Lung (tissue), 12 donors: ENCODE results near the gene PRKCH. TPM values are rescaled to one million over a fixed set of nuclear protein-coding genes. Genes with fewer than 3 reads are reported as not detected.

ENCODE experiments used
- ATAC-seq: fragments of 200-7000 bp; cut with Tn5 transposase; one replicate; pipeline ENCODE4 v1.9.1; 2020; ENCODE audit warnings: moderate number of reproducible peaks; ENCODE audit not compliant: insufficient read depth, low FRiP score
- DNase-seq, 3 donors: peaks; one replicate each; pipeline ENCODE4 v3.0.0-alpha.2; 2013 to 2017
- H3K27ac ChIP-seq, 2 donors: one replicate each; pipeline ENCODE4 v1.5.1; 2013; ENCODE audit warnings: mild to moderate bottlenecking in 2 of 2, moderate library complexity in 2 of 2, control low read depth in 1 of 2, inconsistent platforms in 1 of 2, low read depth in 1 of 2, low read length in 1 of 2
- H3K27me3 ChIP-seq, 3 donors: one replicate each; pipeline ENCODE4 v1.5.1; 2013; ENCODE audit warnings: low read length in 2 of 3; ENCODE audit not compliant: control insufficient read depth in 3 of 3, insufficient read depth in 3 of 3
- H3K36me3 ChIP-seq, 4 donors: one replicate each; pipeline ENCODE4 v1.5.1; 2013; ENCODE audit warnings: low read length in 4 of 4, mild to moderate bottlenecking in 1 of 4, moderate library complexity in 1 of 4; ENCODE audit not compliant: control insufficient read depth in 4 of 4, insufficient read depth in 4 of 4
- H3K4me1 ChIP-seq, 5 donors: one replicate each; pipeline ENCODE4 v1.5.1; 2013; ENCODE audit warnings: low read length in 5 of 5, mild to moderate bottlenecking in 2 of 5, moderate library complexity in 1 of 5; ENCODE audit not compliant: control insufficient read depth in 5 of 5, insufficient read depth in 5 of 5
- H3K4me3 ChIP-seq: one replicate; pipeline ENCODE4 v1.5.1; 2013; ENCODE audit warnings: mild to moderate bottlenecking, control low read depth, moderate library complexity
- H3K9ac ChIP-seq, 2 donors: one replicate each; pipeline ENCODE4 v1.5.1; 2013; ENCODE audit warnings: low read length in 2 of 2, control low read depth in 1 of 2; ENCODE audit not compliant: insufficient read depth in 1 of 2
- H3K9me3 ChIP-seq, 4 donors: one replicate each; pipeline ENCODE4 v1.5.1; 2013; ENCODE audit warnings: low read length in 3 of 4, mild to moderate bottlenecking in 1 of 4, moderate library complexity in 1 of 4; ENCODE audit not compliant: control insufficient read depth in 4 of 4, insufficient read depth in 3 of 4
- WGBS, 2 donors: extraction: QIAGEN DNeasy Blood & Tissue Kit; methylation state at CpG; one replicate each; pipeline ENCODE4 v1.1.7; 2013; 5-methylcytosine and 5-hydroxymethylcytosine counted together
- polyA plus RNA-seq, 2 donors: library from polyadenylated mRNA; stranded (reverse); fragments of 200-250 nt; gene quantifications; one replicate each; pipeline ENCODE4 v1.2.1, GENCODE V29; 2013
- total RNA-seq, 2 donors: library from RNA; depleted of rRNA in 1 of 2; stranded (reverse); fragments of >200 nt in 1 of 2; gene quantifications; one replicate each; pipeline ENCODE4 v1.2.1, GENCODE V29; 2014 to 2021
- TF ChIP-seq, protein P1 (sequence below): IDR thresholded peaks from 2 replicates; pipeline ENCODE4 v1.5.1; 2012; ENCODE audit warnings: mild to moderate bottlenecking; ENCODE audit errors: control extremely low read depth, extremely low read depth
- donor health status: control.
- donor health status: control.
- donor health status: Bipolar disorder and iron deficiency.
- donor health status: healthy.
- donor health status: DM: yes; HTN: yes; CAD: no.

The PRKCH gene
- total and polyA plus RNA-seq, 4 donors, result 12.9 to 126 (median 51.4) TPM

DNA sequence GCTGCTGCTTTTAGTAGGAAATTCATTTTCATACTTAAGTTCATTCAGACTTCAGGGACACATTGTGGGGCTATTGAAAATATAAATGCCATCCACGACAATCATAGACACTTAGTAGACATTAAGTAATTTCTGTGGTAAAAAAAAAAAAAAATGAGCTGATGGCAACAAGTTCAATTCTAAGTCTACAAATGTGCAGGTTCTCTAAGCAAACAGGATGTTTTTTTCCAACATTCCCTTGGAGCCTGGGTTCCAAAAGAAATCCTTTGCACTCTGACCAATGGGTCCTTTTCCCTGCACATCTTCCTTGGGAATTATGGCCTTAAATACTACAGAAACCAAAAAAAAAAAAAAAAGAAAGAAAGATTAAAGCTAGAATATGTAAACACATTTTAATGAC is 198.4 kb downstream of the PRKCH start:
- no peak for DNase-seq
- no peak for ATAC-seq
- no peaks in the 10 kb centered on the region for H3K9me3 ChIP-seq
- H3K27ac ChIP-seq, result no peak overlapping the region
- no peaks in the 10 kb centered on the region for H3K27me3 ChIP-seq
- peaks cover 0 to 41% (median 14%) of the 10 kb centered on the region in 5 donors for H3K4me1 ChIP-seq
- H3K4me3 ChIP-seq, result no peak overlapping the region
- H3K9ac ChIP-seq, result no peak overlapping the region
- TF ChIP-seq, protein P1, sequence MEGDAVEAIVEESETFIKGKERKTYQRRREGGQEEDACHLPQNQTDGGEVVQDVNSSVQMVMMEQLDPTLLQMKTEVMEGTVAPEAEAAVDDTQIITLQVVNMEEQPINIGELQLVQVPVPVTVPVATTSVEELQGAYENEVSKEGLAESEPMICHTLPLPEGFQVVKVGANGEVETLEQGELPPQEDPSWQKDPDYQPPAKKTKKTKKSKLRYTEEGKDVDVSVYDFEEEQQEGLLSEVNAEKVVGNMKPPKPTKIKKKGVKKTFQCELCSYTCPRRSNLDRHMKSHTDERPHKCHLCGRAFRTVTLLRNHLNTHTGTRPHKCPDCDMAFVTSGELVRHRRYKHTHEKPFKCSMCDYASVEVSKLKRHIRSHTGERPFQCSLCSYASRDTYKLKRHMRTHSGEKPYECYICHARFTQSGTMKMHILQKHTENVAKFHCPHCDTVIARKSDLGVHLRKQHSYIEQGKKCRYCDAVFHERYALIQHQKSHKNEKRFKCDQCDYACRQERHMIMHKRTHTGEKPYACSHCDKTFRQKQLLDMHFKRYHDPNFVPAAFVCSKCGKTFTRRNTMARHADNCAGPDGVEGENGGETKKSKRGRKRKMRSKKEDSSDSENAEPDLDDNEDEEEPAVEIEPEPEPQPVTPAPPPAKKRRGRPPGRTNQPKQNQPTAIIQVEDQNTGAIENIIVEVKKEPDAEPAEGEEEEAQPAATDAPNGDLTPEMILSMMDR, result no peak
- 91% methylated on average over 1 of the region's 1 CpG for WGBS, 2 donors
- H3K36me3 ChIP-seq, result no peaks in the 10 kb centered on the region

DNA sequence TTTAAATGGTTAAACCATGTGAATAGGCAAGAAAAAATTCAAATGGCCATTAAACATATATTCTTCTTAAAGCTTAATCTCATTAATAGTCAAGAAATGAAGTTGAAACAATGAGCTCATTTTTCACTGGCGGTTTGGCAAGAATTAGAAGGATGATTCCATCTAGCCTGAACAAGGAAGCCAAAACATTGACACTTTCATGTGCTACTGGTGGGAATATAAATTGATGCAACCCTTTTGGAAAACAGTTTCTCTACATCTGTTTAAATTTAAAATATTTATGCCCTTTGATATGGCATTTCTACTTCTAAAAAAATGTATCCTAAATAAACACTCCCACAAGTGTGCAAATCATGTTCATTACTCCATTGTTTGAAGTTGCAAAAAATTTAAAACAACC is 199.2 kb downstream of the PRKCH start:
- WGBS, 2 donors, result 75 to 90% methylated on average over 1 of the region's 1 CpG
- Histone ChIP-seq H3K27ac (no peak overlapping the region), H3K27me3 (no peaks in the 10 kb centered on the region), H3K9me3 (no peaks in the 10 kb centered on the region), H3K36me3 (no peaks in the 10 kb centered on the region), H3K4me3 (no peak overlapping the region), H3K4me1 (peaks cover 0 to 48% (median 21%) of the 10 kb centered on the region in 5 donors), H3K9ac (no peak overlapping the region)
- no peak for DNase-seq
- no peak for ATAC-seq
- TF ChIP-seq, protein P1, result no peak

DNA sequence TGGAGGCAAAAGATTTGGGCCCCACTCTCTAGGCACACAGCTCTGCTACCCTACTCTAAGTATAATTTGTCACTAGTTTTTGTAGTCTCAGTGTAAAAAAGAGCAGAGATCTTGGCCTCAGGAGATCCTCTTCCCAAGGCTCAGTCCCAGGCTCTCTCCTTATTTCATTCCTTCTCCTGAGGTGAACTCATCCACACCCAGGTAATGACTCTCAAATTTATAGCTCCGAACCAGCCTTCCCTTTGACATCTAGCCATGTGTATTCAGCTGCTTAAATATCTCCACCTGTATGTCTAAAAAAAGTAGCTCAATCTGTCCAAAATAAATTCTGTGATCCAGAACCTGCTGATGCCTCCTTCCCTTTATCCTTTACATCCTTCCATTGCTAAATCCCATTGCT is 200.4 kb downstream of the PRKCH start:
- ATAC-seq (no peak), DNase-seq (no peak)
- Histone ChIP-seq H3K4me3 (no peak overlapping the region), H3K27me3 (no peaks in the 10 kb centered on the region), H3K9me3 (no peaks in the 10 kb centered on the region), H3K27ac (no peak overlapping the region), H3K9ac (no peak overlapping the region), H3K36me3 (no peaks in the 10 kb centered on the region), H3K4me1 (peaks cover 0 to 51% (median 26%) of the 10 kb centered on the region in 5 donors)
- TF ChIP-seq, protein P1, result no peak
- WGBS, 2 donors, result 96 to 97% methylated on average over 1 of the region's 1 CpG

DNA sequence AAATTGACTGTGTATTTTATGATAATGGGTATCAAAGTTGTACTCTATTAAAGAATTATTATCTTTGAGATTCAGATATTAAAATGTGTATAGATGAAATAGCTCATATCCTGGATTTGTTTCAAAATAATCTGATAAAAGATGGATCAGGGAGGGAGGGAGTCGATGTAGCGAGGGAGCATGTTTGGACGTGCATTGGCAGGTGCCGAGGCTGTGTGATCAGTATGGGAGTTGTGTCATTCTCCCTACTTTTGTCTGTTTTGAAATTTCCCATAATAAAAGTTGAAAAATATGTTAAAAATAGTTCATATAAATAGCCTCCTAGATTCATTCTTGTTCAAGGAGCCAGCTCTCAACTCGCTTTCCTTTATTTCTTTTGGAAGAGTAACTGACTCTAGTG is 202.4 kb downstream of the PRKCH start:
- peak overlapping the region in 1 of 2 donors; percentile 91 for H3K27ac ChIP-seq
- no peak for DNase-seq
- 60 to 81% methylated on average over 5 of the region's 5 CpGs for WGBS, 2 donors
- ATAC-seq, result no peak
- peaks cover 0 to 40% (median 15%) of the 10 kb centered on the region in 5 donors for H3K4me1 ChIP-seq
- H3K4me3 ChIP-seq, result no peak overlapping the region
- H3K9me3 ChIP-seq, result no peaks in the 10 kb centered on the region
- H3K36me3 ChIP-seq, result no peaks in the 10 kb centered on the region
- no peaks in the 10 kb centered on the region for H3K27me3 ChIP-seq
- H3K9ac ChIP-seq, result no peak overlapping the region
- TF ChIP-seq, protein P1, result no peak
